GM19043 (cell line): ENCODE data around the gene ENO3.

Experiments used
- ATAC-seq: cut with Tn5 transposase; IDR thresholded peaks from one replicate; pipeline ENCODE4 v1.9.1; 2021; ENCODE audit warnings: low read depth; ENCODE audit not compliant: unreplicated experiment

Gene ENO3

DNA sequence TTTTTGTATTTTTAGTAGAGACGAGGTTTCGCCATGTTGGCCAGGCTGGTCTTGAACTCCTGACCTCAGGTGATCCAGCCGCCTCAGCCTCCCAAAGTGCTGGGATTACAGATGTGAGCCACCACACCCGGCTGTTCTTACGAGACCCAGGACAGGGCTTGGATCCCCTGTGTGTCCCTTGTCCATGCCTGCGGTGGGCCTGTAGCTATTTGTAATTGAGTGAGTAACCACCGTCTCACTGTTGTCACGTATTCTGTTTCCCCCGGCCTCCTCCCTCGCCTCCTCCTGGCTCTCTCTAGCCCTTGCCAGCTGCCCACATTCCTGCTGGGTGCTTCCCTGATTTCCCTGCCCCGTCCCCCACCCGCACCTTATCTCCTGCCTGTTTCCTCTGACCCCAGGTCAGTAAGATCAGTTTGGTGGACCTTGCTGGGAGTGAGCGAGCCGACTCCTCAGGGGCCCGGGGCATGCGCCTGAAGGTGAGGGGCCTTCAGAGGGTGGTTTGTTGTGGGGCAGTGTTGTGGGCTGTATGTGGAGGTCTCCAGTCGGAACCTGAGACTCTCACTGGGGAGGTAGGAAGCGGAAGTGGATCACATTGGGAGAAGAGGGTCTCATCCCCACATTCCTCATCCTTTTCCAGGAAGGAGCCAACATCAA, 52.4 kb downstream of the ENO3 start:
- ATAC-seq = no peak
